GM23248 (cell line): ENCODE measurements around the gene MB.

Source experiments
- EZH2 ChIP-seq: fragments of 200-600 bp; sonication (generic); IDR thresholded peaks from 2 replicates; pipeline ENCODE4 v1.6.1; 2018; ENCODE audit warnings: antibody characterized with exemption, mild to moderate bottlenecking; ENCODE audit not compliant: insufficient read depth, poor library complexity, severe bottlenecking
- EZH2phosphoT487 ChIP-seq: fragments of 200-600 bp; sonication (generic); IDR thresholded peaks from 2 replicates; pipeline ENCODE4 v1.6.1; 2018; ENCODE audit warnings: antibody characterized with exemption, moderate library complexity, mild to moderate bottlenecking, low read depth; ENCODE audit not compliant: insufficient read depth

DNA sequence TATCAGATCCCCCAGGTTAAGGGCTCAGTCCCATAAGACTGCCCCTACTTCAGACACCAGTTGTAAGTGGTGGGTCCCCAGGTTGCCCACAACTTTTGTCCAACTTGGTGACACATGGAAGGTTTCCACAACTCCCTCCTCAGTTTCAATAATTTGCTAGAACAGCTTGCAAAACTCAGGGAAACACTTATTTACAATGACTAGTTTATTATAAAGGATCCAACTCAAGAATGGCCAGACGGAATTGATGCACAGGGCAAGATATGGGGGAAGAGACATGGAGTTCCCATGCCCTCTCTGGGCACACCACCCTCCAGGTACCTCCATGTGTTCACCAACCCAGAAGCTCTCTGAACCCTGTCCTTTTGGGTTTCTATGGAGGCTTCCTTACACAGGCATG, 36.7 kb upstream of the MB start:
- TF ChIP-seq EZH2 (no peak), EZH2phosphoT487 (no peak)
